ENCODE data around the gene MED12L.
"Not testable (repeated sequence)": the region's sequence is repeated elsewhere in the genome, so short reads cannot be mapped to it uniquely, and the experiment has no call there.

Gene MED12L

DNA sequence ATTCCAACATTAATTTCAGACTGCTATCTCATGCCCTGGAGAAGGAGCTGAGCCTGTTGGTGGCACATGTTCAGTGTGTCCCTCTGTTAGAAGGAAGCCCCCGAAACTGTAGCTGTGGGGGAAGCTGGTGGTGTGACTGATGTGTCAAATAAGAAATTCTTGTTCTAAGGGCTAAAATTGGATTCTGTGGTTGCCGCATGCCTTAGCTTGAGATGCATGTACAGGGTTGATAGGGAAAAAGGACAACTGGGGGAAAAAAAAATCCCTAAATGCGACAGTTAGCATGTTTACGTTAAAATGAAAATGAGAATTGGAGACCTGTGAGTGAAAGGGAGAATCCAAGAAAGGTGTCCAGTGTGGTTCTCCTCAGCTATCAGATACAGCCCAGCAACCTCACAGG is 58.6 kb downstream of the MED12L start:
- no peak for DNase-seq (ENCODE audit: low read depth)

DNA sequence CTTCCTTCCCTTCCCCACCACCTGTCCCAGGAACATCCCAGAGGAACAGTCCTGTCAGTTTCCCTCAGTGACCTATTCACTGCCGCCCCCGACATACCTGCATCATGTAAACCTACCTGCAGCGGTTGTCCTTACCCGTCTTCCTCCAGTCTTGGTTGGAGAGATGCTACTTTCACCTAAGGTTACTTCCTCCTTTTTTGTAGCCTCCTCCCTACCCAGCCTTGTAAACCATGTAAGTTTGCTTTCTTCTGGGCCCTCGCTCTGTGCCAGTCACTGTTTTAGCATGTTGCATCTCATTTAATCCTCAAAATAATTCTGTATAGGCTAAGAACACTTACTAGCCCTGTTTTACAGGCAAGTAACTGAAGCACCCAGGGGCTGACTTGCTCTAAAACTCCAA is 59.3 kb downstream of the MED12L start:
- no peak for DNase-seq (ENCODE audit: low read depth)

GRCh38 chr3:151145713-151146070 is 60.2 kb downstream of the MED12L start:
- no peak for DNase-seq (ENCODE audit: low read depth)

DNA sequence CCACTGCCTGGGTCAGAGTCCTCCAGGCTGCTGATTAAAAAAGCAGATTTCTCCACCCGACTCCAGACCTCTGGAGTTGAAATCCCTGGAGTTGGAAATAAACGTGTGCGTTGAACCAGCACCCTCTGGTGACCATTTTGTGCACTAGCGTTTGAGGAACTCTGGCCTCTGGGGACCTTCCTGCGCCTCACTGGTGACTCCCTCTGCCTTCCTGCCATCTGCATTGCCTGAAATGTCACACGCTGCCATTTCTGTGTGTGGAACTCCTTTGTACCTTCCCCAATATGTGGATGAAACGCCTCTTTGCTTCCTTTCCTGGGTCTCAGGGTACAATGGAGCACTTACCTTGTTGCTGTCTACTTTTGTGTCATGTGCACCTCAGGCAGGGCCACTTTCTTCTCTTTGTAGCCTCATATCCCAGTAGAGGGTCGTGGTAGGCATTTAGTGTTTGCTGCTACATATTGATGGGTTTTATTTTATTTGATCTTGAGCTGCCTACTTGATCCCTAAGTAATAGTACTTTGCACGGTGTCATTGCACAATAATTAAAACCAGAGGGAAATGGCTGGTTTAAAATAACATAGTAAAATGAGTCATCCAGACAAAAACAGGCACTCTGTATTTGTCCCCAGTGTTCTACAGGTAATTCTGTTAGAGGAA is 60.7 kb downstream of the MED12L start:
- peak; percentile 22 for DNase-seq (ENCODE audit: low read depth)

DNA sequence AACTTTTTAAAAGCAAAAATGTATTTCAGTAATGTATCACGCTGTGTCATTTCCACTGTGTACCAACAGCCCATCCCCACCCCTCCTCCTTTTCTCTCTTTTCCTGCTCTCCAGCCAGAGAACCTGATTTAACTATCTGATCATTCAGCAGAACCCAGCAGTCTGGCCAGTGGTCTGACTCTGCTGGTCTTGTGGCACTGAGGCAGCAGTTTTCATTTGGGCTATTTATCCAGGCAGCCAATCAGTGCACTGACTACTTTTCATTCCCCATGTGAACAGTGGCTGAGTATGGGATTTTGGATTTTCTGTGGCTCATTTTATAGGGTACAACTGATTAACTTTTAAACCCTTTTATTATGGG is 61.2 kb downstream of the MED12L start:
- no peak for DNase-seq (ENCODE audit: low read depth)

GRCh38 chr3:151147299-151147698 is 61.8 kb downstream of the MED12L start:
- no peak for DNase-seq (ENCODE audit: low read depth)

GRCh38 chr3:151152455-151153079 is 67.1 kb downstream of the MED12L start:
- no peak for DNase-seq (ENCODE audit: low read depth)

- no peak for DNase-seq (ENCODE audit: low read depth)
Measured at GRCh38 chr3:151154566-151154965, 69.1 kb downstream of the MED12L start.

DNA sequence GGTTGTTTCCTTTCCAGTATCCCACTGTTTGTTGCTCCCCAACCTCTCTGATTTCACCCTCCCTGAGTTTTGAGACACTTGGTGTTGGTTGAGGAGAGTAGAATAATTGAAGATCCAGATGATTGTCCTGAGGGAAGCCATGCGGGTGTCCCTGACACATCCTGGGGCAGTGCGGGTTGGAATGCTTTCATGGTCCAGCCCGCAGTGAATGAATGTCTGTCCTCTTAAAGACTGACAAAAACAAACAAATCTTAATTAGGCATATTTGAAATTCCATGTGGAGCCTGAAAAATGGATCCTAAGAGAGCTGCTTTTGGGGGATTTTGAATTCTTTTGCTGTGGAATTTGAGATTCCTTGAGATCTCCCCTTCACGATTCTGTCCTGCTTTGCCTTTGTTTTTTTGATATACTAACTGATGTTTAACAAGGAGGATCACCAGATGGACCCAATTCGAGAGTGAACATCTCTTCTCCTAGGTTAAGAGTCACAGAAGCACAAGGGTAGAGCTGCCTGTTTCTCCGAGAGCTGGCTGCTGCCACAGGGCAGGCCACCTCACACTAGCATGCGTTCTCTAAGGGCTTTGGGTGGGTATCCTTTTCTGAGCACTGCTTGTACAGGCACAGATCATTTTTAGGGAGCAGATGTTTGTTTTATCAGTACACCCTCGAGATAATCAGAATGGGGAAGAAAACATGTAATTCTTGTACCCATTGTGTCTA is 70.1 kb downstream of the MED12L start:
- DNase-seq (ENCODE audit: low read depth), result no peak

GRCh38 chr3:151156618-151157216 is 71.3 kb downstream of the MED12L start:
- no peak for DNase-seq (ENCODE audit: low read depth)

DNA sequence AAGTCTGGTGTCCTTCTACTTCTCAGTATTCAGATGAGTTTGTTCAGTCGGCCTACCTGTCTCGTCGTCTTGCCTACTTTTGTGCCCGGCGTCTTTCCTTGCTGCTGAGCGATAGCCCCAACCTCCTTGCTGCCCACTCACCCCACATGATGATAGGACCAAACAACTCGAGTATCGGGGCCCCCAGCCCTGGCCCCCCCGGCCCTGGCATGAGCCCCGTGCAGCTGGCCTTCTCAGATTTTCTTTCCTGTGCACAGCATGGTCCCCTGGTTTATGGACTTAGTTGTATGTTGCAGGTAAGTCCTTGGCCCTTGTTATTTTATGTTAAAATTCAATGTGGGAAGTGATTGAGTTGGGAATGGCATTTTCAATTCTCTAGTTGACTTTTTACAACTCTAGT is 74.3 kb downstream of the MED12L start:
- DNase-seq (ENCODE audit: low read depth), result no peak

- no peak for DNase-seq (ENCODE audit: low read depth)
Measured at GRCh38 chr3:151165226-151165625, 79.8 kb downstream of the MED12L start.

DNA sequence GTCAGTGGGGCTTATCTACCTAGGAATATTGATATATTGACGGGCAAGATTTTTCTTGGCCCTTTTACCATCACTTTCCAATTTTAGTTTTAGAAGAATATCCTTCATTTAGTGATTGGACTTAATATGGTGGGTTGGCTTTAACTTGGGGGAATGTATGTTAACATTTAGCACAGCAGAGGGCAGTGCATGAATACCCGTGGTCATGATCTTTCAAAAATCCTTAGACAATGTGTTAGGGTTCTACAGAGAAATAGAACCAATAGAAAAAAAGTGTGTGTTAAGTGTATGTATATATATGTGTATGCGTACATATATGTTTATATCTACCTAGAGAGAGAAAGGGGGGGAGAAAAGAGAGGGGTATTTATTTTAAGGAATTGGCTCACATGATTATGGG is 80.7 kb downstream of the MED12L start:
- no peak for DNase-seq (ENCODE audit: low read depth)

DNA sequence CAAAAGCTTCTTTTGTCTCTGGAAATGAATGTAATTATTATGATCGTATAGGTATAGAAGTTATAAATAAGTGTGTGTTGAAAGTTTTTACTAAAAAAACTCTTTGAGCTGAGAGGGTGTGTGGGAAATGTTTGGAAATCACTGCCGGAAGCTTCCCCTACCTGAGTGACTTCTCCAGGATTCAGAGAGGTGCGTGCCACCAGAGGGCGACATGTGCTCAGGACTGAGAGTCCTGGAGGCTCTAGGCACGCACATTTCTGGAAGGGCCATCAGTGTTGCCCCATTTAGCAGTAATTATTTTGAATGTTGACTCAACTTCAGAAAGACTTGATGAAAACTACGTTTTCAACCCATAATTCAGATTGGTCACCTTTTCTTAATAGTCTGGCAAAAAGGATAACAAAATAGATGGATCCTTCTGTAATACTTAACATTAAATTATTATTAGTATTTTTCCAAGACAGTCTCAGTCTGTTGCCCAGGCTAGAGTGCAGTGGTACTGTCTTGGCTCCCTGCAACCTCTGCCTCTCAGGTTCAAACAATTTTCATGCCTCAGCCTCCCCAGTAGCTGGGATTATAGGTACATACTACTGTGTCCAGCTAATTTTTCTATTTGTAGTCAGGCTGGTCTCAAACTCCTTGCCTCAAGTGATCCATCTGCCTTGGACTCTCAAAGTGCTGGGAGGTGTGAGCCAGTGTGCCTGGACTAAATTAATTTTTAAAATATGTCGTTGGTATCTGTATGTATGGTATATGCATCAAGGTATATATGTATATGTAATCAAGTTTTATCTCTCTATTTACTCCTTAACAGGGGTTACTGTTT is 83.0 kb downstream of the MED12L start:
- peak; percentile 75 for DNase-seq (ENCODE audit: low read depth)

DNA sequence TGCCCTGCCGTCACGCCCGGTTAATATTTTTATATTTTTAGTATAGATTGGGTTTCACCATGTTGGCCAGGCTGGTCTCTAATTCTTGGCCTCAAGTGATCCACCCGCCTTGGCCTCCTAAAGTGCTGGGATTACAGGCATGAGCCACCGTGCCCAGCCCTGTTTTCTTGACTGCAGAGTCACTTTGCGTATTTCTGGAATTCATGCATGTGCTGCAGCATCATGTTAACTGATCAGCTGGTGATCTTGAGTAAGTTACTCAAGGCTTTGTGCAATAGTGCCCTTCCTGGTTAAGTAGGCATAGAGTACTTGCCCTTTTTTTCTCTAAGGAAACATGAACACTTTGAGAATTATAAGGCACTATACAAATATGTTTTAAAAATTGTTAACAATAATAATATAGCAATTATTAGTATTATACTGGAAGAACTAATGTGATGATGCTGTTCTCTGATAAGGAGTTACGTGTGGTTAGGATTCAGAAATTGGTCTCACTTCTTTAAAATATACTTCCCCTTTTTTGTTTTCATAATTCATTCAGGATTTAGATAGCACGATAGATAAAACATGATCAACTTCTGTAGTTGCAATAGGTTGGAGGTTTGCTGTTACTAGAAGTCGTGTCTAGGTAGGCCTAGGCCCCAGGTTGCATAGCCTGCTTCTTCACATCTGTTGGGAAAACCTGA is 83.9 kb downstream of the MED12L start:
- DNase-seq (ENCODE audit: low read depth), result no peak

GRCh38 chr3:151169948-151170679 is 84.7 kb downstream of the MED12L start:
- DNase-seq (ENCODE audit: low read depth), result not testable (repeated sequence)

- DNase-seq (ENCODE audit: low read depth), result no peak
Measured at GRCh38 chr3:151171145-151171757, 85.8 kb downstream of the MED12L start.

DNA sequence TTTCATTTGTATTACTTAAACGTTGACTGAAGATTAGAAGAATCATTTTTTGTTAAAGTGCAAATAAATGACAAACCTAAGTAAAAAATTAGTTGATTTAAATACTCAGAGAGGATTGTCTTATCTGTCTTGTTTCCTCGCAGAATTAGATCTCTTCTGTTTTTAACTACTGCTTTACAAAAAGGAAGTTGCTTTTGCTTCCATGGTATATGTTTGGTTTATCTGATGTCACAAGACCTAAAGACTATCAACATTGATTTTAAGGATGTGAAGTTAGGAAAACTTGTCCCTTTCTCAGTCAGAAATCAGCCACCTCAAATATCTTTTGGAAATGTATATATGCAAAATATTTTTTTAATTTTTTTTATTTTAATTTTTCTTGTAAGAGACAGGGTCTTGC is 88.9 kb downstream of the MED12L start:
- DNase-seq (ENCODE audit: low read depth), result no peak

DNA sequence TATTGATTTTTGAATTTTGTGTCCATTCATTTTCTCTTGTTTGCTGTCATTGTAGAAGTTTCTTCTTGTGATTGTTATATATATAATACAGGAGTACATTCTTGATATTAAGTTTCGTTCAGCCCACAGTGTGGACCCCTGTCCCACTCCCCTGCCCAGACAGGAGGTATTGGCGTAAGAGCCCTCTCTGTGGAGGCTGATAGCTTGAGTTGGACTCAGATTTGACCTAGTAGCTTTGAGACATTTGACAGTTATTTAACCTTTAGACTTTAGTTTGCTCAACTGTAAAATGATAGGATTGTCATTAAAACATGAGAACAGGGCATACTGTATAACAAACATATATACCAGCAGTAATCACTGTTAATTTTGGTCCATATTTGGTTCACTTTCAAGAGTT is 90.5 kb downstream of the MED12L start:
- DNase-seq (ENCODE audit: low read depth), result no peak

- DNase-seq (ENCODE audit: low read depth), result no peak
Measured at GRCh38 chr3:151178208-151178845, 92.9 kb downstream of the MED12L start.
